HepG2 (cell line): ENCODE data around the gene C14orf132.

Source experiments
- CTCF ChIP-seq: sonication (generic); formaldehyde crosslinking; IDR thresholded peaks from 2 replicates; pipeline ENCODE4 v1.5.0; 2020; ENCODE audit warnings: mild to moderate bottlenecking, missing genetic modification reagents, moderate library complexity
- ONECUT2 ChIP-seq: sonication (generic); formaldehyde crosslinking; IDR thresholded peaks from 2 replicates; pipeline ENCODE4 v1.4.0; 2020; ENCODE audit warnings: missing genetic modification reagents
- PBX3 ChIP-seq: sonication (generic); formaldehyde crosslinking; IDR thresholded peaks from 2 replicates; pipeline ENCODE4 v1.8.1; 2023; ENCODE audit warnings: missing genetic modification reagents, inconsistent platforms, borderline replicate concordance
- RCOR2 ChIP-seq: IDR thresholded peaks from 2 replicates; pipeline ENCODE4 v1.6.1; 2016; ENCODE audit warnings: missing biosample characterization, missing genetic modification reagents
- TCF7 ChIP-seq: sonication (generic); IDR thresholded peaks from 2 replicates; pipeline ENCODE4 v1.6.1; 2016; ENCODE audit warnings: antibody characterized with exemption, low read depth

GRCh38 chr14:96031691-96032090 lies 7.5 kb upstream of the C14orf132 start:
- TF ChIP-seq TCF7 (no peak), ONECUT2 (CRISPR knock-in tag) (no peak), CTCF (CRISPR knock-in tag) (no peak), RCOR2 (CRISPR knock-in tag) (no peak), PBX3 (no peak)
